K562 (cell line): ENCODE data around the gene SSR4. TPM values are rescaled to one million over a fixed set of nuclear protein-coding genes. Genes with fewer than 3 reads are reported as not detected.
A peak's percentile ranks its signal among the peaks of the same experiment; 100 is the strongest.

ENCODE experiments used
- ARHGAP35 ChIP-seq: fragments of 450-650 bp; IDR thresholded peaks from 2 replicates; pipeline ENCODE4 v1.6.1; 2018; ENCODE audit not compliant: partially characterized antibody
- CHD2 ChIP-seq: IDR thresholded peaks from 2 replicates; pipeline ENCODE4 v1.6.1; 2011; ENCODE audit warnings: low read depth, low read length
- CXXC5 ChIP-seq: fragments of 250-450 bp; sonication (Bioruptor Pico); IDR thresholded peaks from 2 replicates; pipeline ENCODE4 v1.8.0; 2022; ENCODE audit warnings: inconsistent platforms, mild to moderate bottlenecking, moderate library complexity
- ESRRA ChIP-seq: fragments of 450-650 bp; IDR thresholded peaks from 2 replicates; pipeline ENCODE4 v1.6.1; 2014; ENCODE audit warnings: low read depth, mild to moderate bottlenecking, moderate library complexity, borderline replicate concordance
- ETV5 ChIP-seq: sonication (generic); formaldehyde crosslinking; IDR thresholded peaks from 2 replicates; pipeline ENCODE4 v1.4.0; 2020; ENCODE audit warnings: low read depth, mild to moderate bottlenecking, missing genetic modification reagents
- HDAC2 ChIP-seq: fragments of 450-650 bp; IDR thresholded peaks from 2 replicates; pipeline ENCODE4 v1.6.1; 2016; ENCODE audit warnings: mild to moderate bottlenecking
- HNRNPK ChIP-seq: fragments of 200-400 bp; formaldehyde crosslinking; IDR thresholded peaks from one replicate; pipeline ENCODE4 v1.6.1; 2018; ENCODE audit warnings: mild to moderate bottlenecking, low read depth, low read length; ENCODE audit not compliant: poor library complexity, severe bottlenecking
- HSF4 ChIP-seq: fragments of 250-450 bp; sonication (Bioruptor Pico); IDR thresholded peaks from 2 replicates; pipeline ENCODE4 v2.1.2; 2022; ENCODE audit warnings: mild to moderate bottlenecking, moderate library complexity, borderline replicate concordance
- ILF3 ChIP-seq: fragments of 450-650 bp; IDR thresholded peaks from 2 replicates; pipeline ENCODE4 v1.6.1; 2018; ENCODE audit warnings: antibody characterized with exemption, mild to moderate bottlenecking, moderate library complexity, borderline replicate concordance
- ILK ChIP-seq: fragments of 450-650 bp; IDR thresholded peaks from 2 replicates; pipeline ENCODE4 v1.6.1; 2016; ENCODE audit warnings: missing genetic modification characterization, low read depth, mild to moderate bottlenecking, missing compliant biosample characterization, moderate library complexity, borderline replicate concordance
- PYGO2 ChIP-seq: fragments of 450-650 bp; IDR thresholded peaks from 2 replicates; pipeline ENCODE4 v1.6.1; 2016; ENCODE audit warnings: mild to moderate bottlenecking, missing genetic modification characterization, moderate library complexity, missing compliant biosample characterization
- SLC30A9 ChIP-seq: fragments of 250-450 bp; sonication (Bioruptor Pico); IDR thresholded peaks from 2 replicates; pipeline ENCODE4 v1.8.0; 2022; ENCODE audit warnings: mild to moderate bottlenecking, moderate library complexity
- SMAD3 ChIP-seq: fragments of 450-650 bp; formaldehyde crosslinking; conservative IDR thresholded peaks from 2 replicates; pipeline ENCODE4 v1.4.0; 2020; ENCODE audit warnings: mild to moderate bottlenecking
- SMC3 ChIP-seq: conservative IDR thresholded peaks from 2 replicates; pipeline ENCODE4 v1.6.1; 2011; ENCODE audit warnings: low read depth, low read length, improper control_type of control experiment; ENCODE audit not compliant: insufficient read depth
- TAF7 ChIP-seq: fragments of 450-650 bp; IDR thresholded peaks from 2 replicates; pipeline ENCODE4 v1.6.1; 2016; ENCODE audit warnings: missing genetic modification characterization, missing compliant biosample characterization
- U2AF2 ChIP-seq: fragments of 200-400 bp; formaldehyde crosslinking; optimal IDR thresholded peaks from 2 replicates; pipeline ENCODE3; 2017; ENCODE audit warnings: low read depth, mild to moderate bottlenecking, low read length
- ZKSCAN1 ChIP-seq: fragments of 150-350 bp; IDR thresholded peaks from 2 replicates; pipeline ENCODE4 v1.6.1; 2016; ENCODE audit warnings: low read depth, low read length
- ZNF444 ChIP-seq: fragments of 250-450 bp; sonication (Bioruptor Pico); IDR thresholded peaks from 2 replicates; pipeline ENCODE4 v1.4.0; 2020; ENCODE audit warnings: mild to moderate bottlenecking, moderate library complexity
- ZNF766 ChIP-seq: fragments of 200-800 bp; sonication (Bioruptor generic); conservative IDR thresholded peaks from 2 replicates; pipeline ENCODE4 v1.6.1; 2016; ENCODE audit warnings: missing genetic modification characterization, missing compliant biosample characterization
- polyA plus RNA-seq, 8 experiments: library from polyadenylated mRNA; depleted of rRNA in 4 of 8; stranded (reverse) in 5 of 8; unstranded in 3 of 8; fragments of >200 nt; fragmentation: Nextera tagmentation in 2 of 8; fragmentation: Illumina TruSeq in 1 of 8; extraction: Ambion mirVana in 2 of 8; extraction: Trizol in 1 of 8; gene quantifications; 2 replicates each; pipeline versions ENCODE4 v1.2.1 to v1.2.3, GENCODE V29; 2011 to 2014; ENCODE audit warnings: inconsistent platforms in 1 of 8, missing spikeins in 1 of 8
- total RNA-seq, 7 experiments: library from RNA; depleted of rRNA in 6 of 7; stranded (reverse); fragments of >200 nt in 6 of 7; fragmentation: Illumina TruSeq in 2 of 7; extraction: Trizol in 2 of 7; gene quantifications; 2 replicates each; pipeline versions ENCODE4 v1.2.1 to v1.2.3, GENCODE V29; 2011 to 2021; ENCODE audit warnings: low replicate concordance in 1 of 7
- TF ChIP-seq, protein P1 (sequence below), 2 experiments: fragments of 450-650 bp in 1 of 2; sonication (generic) in 1 of 2; formaldehyde crosslinking in 1 of 2; IDR thresholded peaks in 1 of 2; conservative IDR thresholded peaks in 1 of 2; 2 replicates each; pipeline versions ENCODE4 v1.6.1 to v1.8.1; 2016 to 2023; ENCODE audit warnings: mild to moderate bottlenecking in 2 of 2, moderate library complexity in 2 of 2, inconsistent platforms in 1 of 2, missing genetic modification reagents in 1 of 2
- TF ChIP-seq, protein P2 (sequence below): fragments of 250-450 bp; sonication (Bioruptor Pico); IDR thresholded peaks from 2 replicates; pipeline ENCODE4 v1.8.0; 2021; ENCODE audit warnings: moderate library complexity, mild to moderate bottlenecking, inconsistent platforms
- TF ChIP-seq, protein P3 (sequence below): IDR thresholded peaks from 3 replicates; pipeline ENCODE4 v1.6.1; 2011; ENCODE audit warnings: borderline replicate concordance, mild to moderate bottlenecking, moderate library complexity; ENCODE audit not compliant: insufficient read length; ENCODE audit errors: extremely low read depth
- TF ChIP-seq, protein P4 (sequence below): IDR thresholded peaks from 2 replicates; pipeline ENCODE4 v1.6.1; 2014; ENCODE audit warnings: antibody characterized with exemption

SSR4 gene
- total and polyA plus RNA-seq, 9 of the 15 experiments (the other 6 are each of a cell fraction or from before 2014, with no cell fraction given) = 146 to 492 (median 272) TPM

DNA sequence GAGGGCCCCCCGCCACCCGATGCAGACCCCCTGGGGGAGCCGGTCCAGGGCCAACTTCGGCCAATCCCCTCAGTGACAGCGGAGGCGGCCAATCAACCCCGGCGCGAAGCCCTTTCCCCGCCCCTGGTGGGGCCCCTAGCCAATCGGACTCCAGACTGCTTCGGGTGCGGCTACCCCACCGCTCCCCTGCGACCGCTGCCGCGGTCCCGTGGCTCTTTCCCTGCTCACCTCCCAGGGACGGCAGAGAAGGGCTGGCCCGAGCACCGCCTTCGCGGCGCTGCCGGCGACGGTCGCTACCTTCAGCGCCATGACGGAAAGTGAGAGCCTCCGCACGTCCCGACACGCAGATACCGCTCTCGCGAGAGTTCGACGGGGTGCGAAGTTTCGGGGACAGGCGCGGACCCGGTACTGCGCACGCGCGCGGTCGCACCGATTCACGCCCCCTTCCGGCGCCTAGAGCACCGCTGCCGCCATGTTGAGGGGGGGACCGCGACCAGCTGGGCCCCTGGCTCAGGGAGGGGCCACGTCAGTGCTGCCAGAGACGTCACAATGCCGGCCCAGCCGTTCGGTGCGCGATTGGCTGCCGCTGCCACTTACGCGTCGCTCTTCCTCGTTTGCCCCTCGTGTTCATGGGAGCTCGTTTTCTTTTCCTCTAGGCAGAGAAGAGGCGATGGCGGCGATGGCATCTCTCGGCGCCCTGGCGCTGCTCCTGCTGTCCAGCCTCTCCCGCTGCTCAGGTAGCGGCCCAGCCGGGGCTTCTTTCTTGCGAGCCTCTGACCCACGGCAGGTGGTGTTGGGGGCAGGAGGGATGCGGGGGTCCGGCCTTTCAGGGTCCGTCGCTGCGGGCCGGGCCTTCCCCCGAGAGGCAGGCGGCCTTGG, at the start of gene SSR4, which contains the start of gene IDH3G (continued):
- TF ChIP-seq SMC3 = no peak
- no peak for TF ChIP-seq ZKSCAN1
- TF ChIP-seq, protein P1, sequence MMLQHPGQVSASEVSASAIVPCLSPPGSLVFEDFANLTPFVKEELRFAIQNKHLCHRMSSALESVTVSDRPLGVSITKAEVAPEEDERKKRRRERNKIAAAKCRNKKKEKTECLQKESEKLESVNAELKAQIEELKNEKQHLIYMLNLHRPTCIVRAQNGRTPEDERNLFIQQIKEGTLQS (IDR thresholded peaks at IDR 0.05) = no peak
- TF ChIP-seq, protein P1 (CRISPR knock-in tag; conservative IDR thresholded peaks at IDR 0.05) = peak; percentile 72
- TF ChIP-seq ILK (tag) = no peak
- no peak for TF ChIP-seq PYGO2
- TF ChIP-seq, protein P2, sequence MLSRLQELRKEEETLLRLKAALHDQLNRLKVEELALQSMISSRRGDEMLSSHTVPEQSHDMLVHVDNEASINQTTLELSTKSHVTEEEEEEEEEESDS (CRISPR knock-in tag) = no peak
- TF ChIP-seq, protein P3, sequence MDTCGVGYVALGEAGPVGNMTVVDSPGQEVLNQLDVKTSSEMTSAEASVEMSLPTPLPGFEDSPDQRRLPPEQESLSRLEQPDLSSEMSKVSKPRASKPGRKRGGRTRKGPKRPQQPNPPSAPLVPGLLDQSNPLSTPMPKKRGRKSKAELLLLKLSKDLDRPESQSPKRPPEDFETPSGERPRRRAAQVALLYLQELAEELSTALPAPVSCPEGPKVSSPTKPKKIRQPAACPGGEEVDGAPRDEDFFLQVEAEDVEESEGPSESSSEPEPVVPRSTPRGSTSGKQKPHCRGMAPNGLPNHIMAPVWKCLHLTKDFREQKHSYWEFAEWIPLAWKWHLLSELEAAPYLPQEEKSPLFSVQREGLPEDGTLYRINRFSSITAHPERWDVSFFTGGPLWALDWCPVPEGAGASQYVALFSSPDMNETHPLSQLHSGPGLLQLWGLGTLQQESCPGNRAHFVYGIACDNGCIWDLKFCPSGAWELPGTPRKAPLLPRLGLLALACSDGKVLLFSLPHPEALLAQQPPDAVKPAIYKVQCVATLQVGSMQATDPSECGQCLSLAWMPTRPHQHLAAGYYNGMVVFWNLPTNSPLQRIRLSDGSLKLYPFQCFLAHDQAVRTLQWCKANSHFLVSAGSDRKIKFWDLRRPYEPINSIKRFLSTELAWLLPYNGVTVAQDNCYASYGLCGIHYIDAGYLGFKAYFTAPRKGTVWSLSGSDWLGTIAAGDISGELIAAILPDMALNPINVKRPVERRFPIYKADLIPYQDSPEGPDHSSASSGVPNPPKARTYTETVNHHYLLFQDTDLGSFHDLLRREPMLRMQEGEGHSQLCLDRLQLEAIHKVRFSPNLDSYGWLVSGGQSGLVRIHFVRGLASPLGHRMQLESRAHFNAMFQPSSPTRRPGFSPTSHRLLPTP = no peak
- TF ChIP-seq, protein P4, sequence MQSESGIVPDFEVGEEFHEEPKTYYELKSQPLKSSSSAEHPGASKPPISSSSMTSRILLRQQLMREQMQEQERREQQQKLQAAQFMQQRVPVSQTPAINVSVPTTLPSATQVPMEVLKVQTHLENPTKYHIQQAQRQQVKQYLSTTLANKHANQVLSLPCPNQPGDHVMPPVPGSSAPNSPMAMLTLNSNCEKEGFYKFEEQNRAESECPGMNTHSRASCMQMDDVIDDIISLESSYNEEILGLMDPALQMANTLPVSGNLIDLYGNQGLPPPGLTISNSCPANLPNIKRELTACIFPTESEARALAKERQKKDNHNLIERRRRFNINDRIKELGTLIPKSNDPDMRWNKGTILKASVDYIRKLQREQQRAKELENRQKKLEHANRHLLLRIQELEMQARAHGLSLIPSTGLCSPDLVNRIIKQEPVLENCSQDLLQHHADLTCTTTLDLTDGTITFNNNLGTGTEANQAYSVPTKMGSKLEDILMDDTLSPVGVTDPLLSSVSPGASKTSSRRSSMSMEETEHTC = no peak
- TF ChIP-seq CXXC5 (CRISPR knock-in tag) = peak; percentile 83
- no peak for TF ChIP-seq U2AF2
- TF ChIP-seq ETV5 (CRISPR knock-in tag) = peak; percentile 62
- no peak for TF ChIP-seq HDAC2
- no peak for TF ChIP-seq HSF4 (CRISPR knock-in tag)
- TF ChIP-seq ZNF444 (CRISPR knock-in tag) = no peak
- peak; percentile 70 for TF ChIP-seq HNRNPK
- TF ChIP-seq ILF3 = no peak
- TF ChIP-seq ESRRA = peak; percentile 69; the same call in 1 of the 2 replicates
- no peak for TF ChIP-seq SLC30A9
- no peak for TF ChIP-seq SMAD3 (CRISPR knock-in tag)
- TF ChIP-seq ARHGAP35 = peak; percentile 89
- peak; percentile 99 for TF ChIP-seq CHD2
- TF ChIP-seq TAF7 (tag) = peak; percentile 89
- peak; percentile 37; the same call in 1 of the 2 replicates for TF ChIP-seq ZNF766
